ENCODE measurements around the gene PTTG1IP.

DNA sequence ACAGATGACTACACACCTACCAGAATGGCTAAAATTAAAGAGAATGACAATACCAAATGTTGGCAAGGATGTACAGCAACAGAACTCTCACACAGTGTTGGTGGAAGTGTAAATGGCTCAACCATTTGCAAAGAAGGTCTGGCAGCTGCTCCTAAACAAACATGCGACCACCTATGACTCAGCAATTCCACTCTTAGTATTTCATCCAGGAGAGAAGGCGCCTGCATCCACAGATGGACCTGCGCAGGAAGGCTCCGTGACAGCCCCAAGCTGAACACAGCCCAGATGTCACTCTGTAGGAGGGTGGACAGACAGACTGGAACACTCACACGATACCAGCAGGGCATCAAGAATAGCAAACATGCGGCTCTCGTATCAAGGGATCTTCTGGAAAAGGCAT lies 6.7 kb downstream of the PTTG1IP start:
- TF ChIP-seq CTCF (IDR thresholded peaks at IDR 0.05): no peak
- TF ChIP-seq POLR2A (IDR thresholded peaks at IDR 0.05): no peak
- TF ChIP-seq EP300 (IDR thresholded peaks at IDR 0.05): no peak

Data from tibial nerve (tissue), 4 donors.